Smooth muscle cell (in vitro differentiated cells): ENCODE measurements around the gene SH3D19. TPM values are rescaled to one million over a fixed set of nuclear protein-coding genes. Genes with fewer than 3 reads are reported as not detected.
A peak's percentile ranks its signal among the peaks of the same experiment; 100 is the strongest.

ENCODE experiments used
- DNase-seq: peaks from one replicate; lab custom pipeline; 2025; ENCODE audit not compliant: unreplicated experiment; lab: John Stamatoyannopoulos, UW
- H2AFZ ChIP-seq: fragments of 200-600 bp; sonication (generic); 2 replicates; pipeline ENCODE4 v1.6.0; 2016; ENCODE audit warnings: antibody characterized with exemption, low read depth, mild to moderate bottlenecking
- H3F3A ChIP-seq: fragments of 200-600 bp; sonication (generic); 2 replicates; pipeline ENCODE4 v1.6.0; 2017; ENCODE audit warnings: antibody characterized with exemption, low read depth
- H3K27ac ChIP-seq: fragments of 200-600 bp; sonication (generic); 2 replicates; pipeline ENCODE4 v1.5.1; 2016; ENCODE audit warnings: low read depth, mild to moderate bottlenecking
- H3K27me3 ChIP-seq: fragments of 200-600 bp; sonication (generic); 2 replicates; pipeline ENCODE4 v1.6.1; 2016; ENCODE audit warnings: low read depth, mild to moderate bottlenecking
- H3K36me3 ChIP-seq: fragments of 200-600 bp; sonication (generic); 2 replicates; pipeline ENCODE4 v1.5.1; 2016; ENCODE audit warnings: low read depth
- H3K4me1 ChIP-seq: fragments of 200-600 bp; sonication (generic); 2 replicates; pipeline ENCODE4 v1.5.1; 2016; ENCODE audit warnings: low read depth
- H3K4me2 ChIP-seq: fragments of 200-600 bp; sonication (generic); 2 replicates; pipeline ENCODE4 v1.6.0; 2016; ENCODE audit warnings: mild to moderate bottlenecking
- H3K4me3 ChIP-seq: fragments of 200-600 bp; sonication (generic); 2 replicates; pipeline ENCODE4 v1.5.1; 2016; ENCODE audit warnings: mild to moderate bottlenecking
- H3K79me2 ChIP-seq: fragments of 200-600 bp; sonication (generic); 2 replicates; pipeline ENCODE4 v1.6.0; 2016; ENCODE audit warnings: low read depth, mild to moderate bottlenecking
- H3K9ac ChIP-seq: fragments of 200-600 bp; sonication (generic); 2 replicates; pipeline ENCODE4 v1.6.0; 2016; ENCODE audit warnings: low read depth
- H3K9me3 ChIP-seq: fragments of 200-600 bp; sonication (generic); replicated peaks from 2 replicates; pipeline ENCODE4 v1.5.1; 2016; ENCODE audit warnings: low read depth
- H4K20me1 ChIP-seq: fragments of 200-600 bp; sonication (generic); 2 replicates; pipeline ENCODE4 v1.6.0; 2016; ENCODE audit warnings: low read depth
- CTCF ChIP-seq: fragments of 200-600 bp; sonication (generic); IDR thresholded peaks from 2 replicates; pipeline ENCODE4 v1.5.1; 2017; ENCODE audit warnings: borderline replicate concordance, mild to moderate bottlenecking, antibody characterized with exemption; ENCODE audit not compliant: insufficient read depth, poor library complexity, severe bottlenecking
- WGBS: methylation state at CpG from one replicate; pipeline ENCODE4 v1.1.7; 2016; ENCODE audit warnings: low lambda C conversion rate; 5-methylcytosine and 5-hydroxymethylcytosine counted together
- polyA plus RNA-seq: library from polyadenylated mRNA; unstranded; fragments of >200 nt; fragmentation: Nextera tagmentation; extraction: Ambion mirVana; gene quantifications from 2 replicates; pipeline ENCODE4 v1.2.1, GENCODE V29; 2016
- total RNA-seq: library from RNA; depleted of rRNA; stranded (reverse); fragments of >200 nt; gene quantifications from 2 replicates; pipeline ENCODE4 v1.2.3, GENCODE V29; 2014

SH3D19 gene
- total and polyA plus RNA-seq, 2 experiments from 2014 or later: 7.9 to 20.3 TPM

- TF ChIP-seq CTCF: no peak
- no peak overlapping the region for H3K4me3 ChIP-seq
- H3K27ac ChIP-seq: no peak overlapping the region
These were observed 149.4 kb downstream of the SH3D19 start for GRCh38 chr4:151175754-151176631.

GRCh38 chr4:151175233-151175632 is 150.2 kb downstream of the SH3D19 start:
- H3K4me3 ChIP-seq: no peak overlapping the region
- DNase-seq: no peak
- no peak overlapping the region for H3K9ac ChIP-seq
- no peaks in the 10 kb centered on the region for H3K27me3 ChIP-seq
- peaks cover 13% of the 10 kb centered on the region for H3K4me1 ChIP-seq
- no peaks in the 10 kb centered on the region for H3K79me2 ChIP-seq
- no peaks in the 10 kb centered on the region for H3K9me3 ChIP-seq
- TF ChIP-seq CTCF: no peak
- H2AFZ ChIP-seq: no peak overlapping the region
- H3K27ac ChIP-seq: peak overlapping the region; percentile 7
- peak overlapping the region; percentile 3 for H3K4me2 ChIP-seq
- H3F3A ChIP-seq: peaks cover under 1% of the 10 kb centered on the region
- 63% methylated on average over 7 of the region's 7 CpGs for WGBS
- H3K36me3 ChIP-seq: no peaks in the 10 kb centered on the region
- H4K20me1 ChIP-seq: no peaks in the 10 kb centered on the region

More at GRCh38 chr4:151175754-151176631, 149.4 kb downstream of the SH3D19 start:
- Histone ChIP-seq H3K4me2 (no peak overlapping the region), H3K9me3 (no peaks in the 10 kb centered on the region), H3F3A (no peaks in the 10 kb centered on the region), H3K79me2 (no peaks in the 10 kb centered on the region), H2AFZ (no peak overlapping the region), H3K27me3 (no peaks in the 10 kb centered on the region), H4K20me1 (no peaks in the 10 kb centered on the region), H3K9ac (no peak overlapping the region), H3K36me3 (no peaks in the 10 kb centered on the region), H3K4me1 (peaks cover 7% of the 10 kb centered on the region)
- DNase-seq: no peak
- 78% methylated on average over 8 of the region's 8 CpGs for WGBS

GRCh38 chr4:151174784-151175183 is 150.6 kb downstream of the SH3D19 start:
- no peak for DNase-seq
- Histone ChIP-seq H3K36me3 (no peaks in the 10 kb centered on the region), H3K27ac (peak overlapping the region; percentile 7), H3F3A (peaks cover 5% of the 10 kb centered on the region), H3K4me3 (no peak overlapping the region), H3K4me1 (peaks cover 17% of the 10 kb centered on the region), H3K79me2 (no peaks in the 10 kb centered on the region), H3K27me3 (no peaks in the 10 kb centered on the region), H3K9ac (no peak overlapping the region), H3K9me3 (no peaks in the 10 kb centered on the region), H2AFZ (no peak overlapping the region), H3K4me2 (peak overlapping the region; percentile 3), H4K20me1 (no peaks in the 10 kb centered on the region)
- WGBS: 42% methylated on average over 7 of the region's 7 CpGs
- TF ChIP-seq CTCF: no peak
